ENCODE measurements around the gene TPRX2.
"Not testable (repeated sequence)": the region's sequence is repeated elsewhere in the genome, so short reads cannot be mapped to it uniquely, and the experiment has no call there.

Gene TPRX2

GRCh38 chr19:47858646-47859285 lies at the start of gene TPRX2:
Gene TPRX2, plus strand, starts transcription at chr19:47859235. Its CDS starts 12 bp downstream, at chr19:47859247.
- DNase-seq (ENCODE audit: low spot score) = not testable (repeated sequence)

- DNase-seq (ENCODE audit: low spot score) = peak; percentile 6
Observed at GRCh38 chr19:47813304-47813994, 45.6 kb upstream of the TPRX2 start.

- DNase-seq (ENCODE audit: low spot score) = no peak
Observed at GRCh38 chr19:47813995-47814328, 45.1 kb upstream of the TPRX2 start.

GRCh38 chr19:47816270-47816669 lies 42.8 kb upstream of the TPRX2 start:
- not testable (repeated sequence) for DNase-seq (ENCODE audit: low spot score)

GRCh38 chr19:47818221-47818620 lies 40.8 kb upstream of the TPRX2 start:
- DNase-seq (ENCODE audit: low spot score) = not testable (repeated sequence)

GRCh38 chr19:47819858-47820257 lies 39.2 kb upstream of the TPRX2 start:
- no peak for DNase-seq (ENCODE audit: low spot score)

- no peak for DNase-seq (ENCODE audit: low spot score)
Observed at GRCh38 chr19:47820410-47820809, 38.6 kb upstream of the TPRX2 start.

GRCh38 chr19:47821460-47822020 lies 37.5 kb upstream of the TPRX2 start, which contains the start of gene CRX:
Gene CRX, plus strand, starts transcription at chr19:47821937. Its CDS starts 12,507 bp downstream, at chr19:47834444.
- no peak for DNase-seq (ENCODE audit: low spot score)

- no peak for DNase-seq (ENCODE audit: low spot score)
Observed at GRCh38 chr19:47824396-47824795, 34.6 kb upstream of the TPRX2 start.

GRCh38 chr19:47826800-47827199 lies 32.2 kb upstream of the TPRX2 start:
- DNase-seq (ENCODE audit: low spot score) = no peak

- DNase-seq (ENCODE audit: low spot score) = no peak
Observed at GRCh38 chr19:47832723-47833122, 26.3 kb upstream of the TPRX2 start.

GRCh38 chr19:47836038-47836437 lies 23.0 kb upstream of the TPRX2 start:
- DNase-seq (ENCODE audit: low spot score) = no peak

GRCh38 chr19:47839411-47839810 lies 19.6 kb upstream of the TPRX2 start:
- DNase-seq (ENCODE audit: low spot score) = no peak

- no peak for DNase-seq (ENCODE audit: low spot score)
Observed at GRCh38 chr19:47839913-47840312, 19.1 kb upstream of the TPRX2 start.

GRCh38 chr19:47842941-47843340 lies 16.1 kb upstream of the TPRX2 start:
- no peak for DNase-seq (ENCODE audit: low spot score)

- DNase-seq (ENCODE audit: low spot score) = no peak
Observed at GRCh38 chr19:47848425-47848822, 10.6 kb upstream of the TPRX2 start.

- DNase-seq (ENCODE audit: low spot score) = no peak
Observed at GRCh38 chr19:47848823-47849473, 10.1 kb upstream of the TPRX2 start.

GRCh38 chr19:47853003-47853402 lies 6.0 kb upstream of the TPRX2 start:
- DNase-seq (ENCODE audit: low spot score) = no peak

GRCh38 chr19:47854459-47854858 lies 4.6 kb upstream of the TPRX2 start:
- DNase-seq (ENCODE audit: low spot score) = no peak

GRCh38 chr19:47858231-47858630 lies 804 bp upstream of the TPRX2 start:
- not testable (repeated sequence) for DNase-seq (ENCODE audit: low spot score)

- DNase-seq (ENCODE audit: low spot score) = not testable (repeated sequence)
Observed at GRCh38 chr19:47859838-47860237, 803 bp downstream of the TPRX2 start.

GRCh38 chr19:47860602-47861297 lies 1.7 kb downstream of the TPRX2 start:
- no peak for DNase-seq (ENCODE audit: low spot score)
